PC-3 (cell line): Measurements from ENCODE around the gene TMEM170B. TPM values are rescaled to one million over a fixed set of nuclear protein-coding genes. Genes with fewer than 3 reads are reported as not detected.

Experiments
- ATAC-seq: fragments of 200-7000 bp; cut with Tn5 transposase; 2 replicates; pipeline ENCODE4 v1.9.1; 2020; ENCODE audit warnings: mild to moderate bottlenecking, moderate library complexity
- BruUV-seq: library from RNA; stranded (reverse); fragments of 400-500 nt; replicated peaks from 2 replicates; lab custom pipeline; 2021; lab: Mats Ljungman, UMichigan
- CTCF ChIA-PET: fragments of 300-600 bp; sonication (Branson Sonifier 250); formaldehyde crosslinking; loops from one replicate; lab custom pipeline; 2022; ENCODE audit warnings: antibody characterized with exemption; lab: Charles Lee
- POLR2A ChIA-PET: fragments of 300-600 bp; sonication (Branson Sonifier 250); formaldehyde crosslinking; loops from one replicate; lab custom pipeline; 2022; ENCODE audit warnings: antibody characterized with exemption; ENCODE audit not compliant: unreplicated experiment; lab: Charles Lee
- DNase-seq: peaks from one replicate; pipeline ENCODE4 v3.0.0-alpha.2; 2015
- H2AFZ ChIP-seq: fragments of 300-600 bp; sonication (generic); 2 replicates; pipeline ENCODE4 v1.6.0; 2016; ENCODE audit warnings: antibody characterized with exemption, low read length
- H3F3A ChIP-seq: fragments of 300-600 bp; sonication (generic); one replicate; pipeline ENCODE4 v1.6.0; 2017; ENCODE audit warnings: antibody characterized with exemption, low read length, control low read depth, mild to moderate bottlenecking; ENCODE audit not compliant: unreplicated experiment
- H3K27ac ChIP-seq: fragments of 300-600 bp; sonication (generic); 2 replicates; pipeline ENCODE4 v1.5.1; 2016; ENCODE audit warnings: mild to moderate bottlenecking, low read length
- H3K27me3 ChIP-seq: fragments of 300-600 bp; sonication (generic); 2 replicates; pipeline ENCODE4 v1.6.1; 2016; ENCODE audit warnings: low read length, mixed read lengths
- H3K36me3 ChIP-seq: fragments of 300-600 bp; sonication (generic); 2 replicates; pipeline ENCODE4 v1.6.1; 2016; ENCODE audit warnings: low read depth, mixed run types, low read length, mixed read lengths
- H3K4me1 ChIP-seq: fragments of 300-600 bp; sonication (generic); 2 replicates; pipeline ENCODE4 v1.5.1; 2016; ENCODE audit warnings: low read length; ENCODE audit not compliant: insufficient read depth
- H3K4me2 ChIP-seq: fragments of 300-600 bp; sonication (generic); 2 replicates; pipeline ENCODE4 v1.6.0; 2016; ENCODE audit warnings: low read length
- H3K4me3 ChIP-seq: fragments of 300-600 bp; sonication (generic); 2 replicates; pipeline ENCODE4 v1.5.1; 2016; ENCODE audit warnings: mild to moderate bottlenecking, low read length, mixed read lengths
- H3K79me2 ChIP-seq: fragments of 300-600 bp; sonication (generic); 2 replicates; pipeline ENCODE4 v1.6.1; 2017; ENCODE audit warnings: low read length, mixed read lengths
- H3K9ac ChIP-seq: fragments of 300-600 bp; sonication (generic); 2 replicates; pipeline ENCODE4 v1.6.0; 2016; ENCODE audit warnings: mild to moderate bottlenecking, low read length
- H3K9me2 ChIP-seq: fragments of 300-600 bp; sonication (generic); replicated peaks from 2 replicates; pipeline ENCODE4 v1.6.1; 2016; ENCODE audit warnings: mixed run types, low read length, mixed read lengths
- H3K9me3 ChIP-seq: fragments of 300-600 bp; sonication (generic); 2 replicates; pipeline ENCODE4 v1.6.1; 2016; ENCODE audit warnings: low read length, mixed read lengths
- H4K20me1 ChIP-seq: fragments of 300-600 bp; sonication (generic); 2 replicates; pipeline ENCODE4 v1.6.1; 2016; ENCODE audit warnings: low read length, mixed read lengths
- EZH2 ChIP-seq: fragments of 300-600 bp; sonication (generic); IDR thresholded peaks from one replicate; pipeline ENCODE4 v1.6.1; 2017; ENCODE audit warnings: antibody characterized with exemption, mild to moderate bottlenecking, low read length; ENCODE audit not compliant: unreplicated experiment
- EZH2phosphoT487 ChIP-seq: fragments of 300-600 bp; sonication (generic); IDR thresholded peaks from 2 replicates; pipeline ENCODE4 v1.6.1; 2018; ENCODE audit warnings: mild to moderate bottlenecking, antibody characterized with exemption, low read length, borderline replicate concordance
- intact Hi-C: fragments of 100-400 bp; cut with micrococcal nuclease; formaldehyde crosslinking; loops from 2 replicates; pipeline ENCODE4 v1.9.0; 2023
- total RNA-seq: library from RNA; depleted of rRNA; stranded (reverse); fragments of >200 nt; gene quantifications from 2 replicates; pipeline ENCODE4 v1.2.3, GENCODE V29; 2014
- TF ChIP-seq, protein P1 (sequence below): fragments of 300-600 bp; sonication (generic); conservative IDR thresholded peaks from 2 replicates; pipeline ENCODE4 v1.5.1; 2017; ENCODE audit warnings: antibody characterized with exemption, low read depth, mild to moderate bottlenecking, low read length

The TMEM170B gene
- total RNA-seq, 1 experiment from 2014 or later: 0.66 TPM

DNA sequence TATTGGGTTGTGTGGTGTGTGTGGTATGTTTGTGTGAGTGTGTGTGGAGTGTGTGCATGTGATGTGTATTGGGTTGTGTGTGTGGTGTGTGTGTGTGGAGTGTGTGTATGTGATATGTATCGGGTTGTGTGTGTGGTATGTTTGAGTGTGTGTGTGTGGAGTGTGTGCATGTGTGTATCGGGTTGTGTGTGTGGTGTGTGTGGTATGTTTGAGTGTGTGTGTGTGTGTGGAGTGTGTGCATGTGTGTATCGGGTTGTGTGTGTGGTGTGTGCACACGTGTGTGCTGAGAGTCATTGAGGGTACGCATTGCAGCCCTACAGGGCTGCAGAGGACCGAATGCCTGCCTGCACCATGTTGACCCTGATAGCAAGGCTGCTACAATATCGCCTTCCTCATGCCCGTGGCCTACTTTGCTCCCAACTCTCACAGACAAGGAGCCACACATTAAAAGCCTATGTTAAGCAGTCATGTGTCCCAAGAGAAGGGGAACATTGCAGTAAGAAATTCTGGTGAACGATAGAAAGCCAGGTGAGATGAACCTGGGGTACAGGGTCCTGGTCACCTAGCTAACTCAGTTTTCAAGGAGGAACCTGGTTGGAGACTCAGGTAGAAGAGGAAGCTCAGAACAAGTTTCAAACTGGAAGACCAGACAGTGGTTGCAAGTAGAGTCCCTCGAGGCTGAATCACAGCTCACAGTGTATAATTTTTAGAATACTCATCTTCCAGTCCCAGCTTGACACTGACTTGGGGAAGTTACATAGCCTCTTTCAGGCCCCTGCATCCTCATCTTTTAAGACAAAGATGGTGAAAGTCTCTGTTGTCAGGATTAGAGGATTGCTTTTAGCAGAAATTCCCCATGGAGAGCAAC lies 45.7 kb upstream of the TMEM170B start:
- Histone ChIP-seq H3K27ac (no peak overlapping the region), H3K4me2 (no peak overlapping the region), H4K20me1 (no peaks in the 10 kb centered on the region), H3K27me3 (no peaks in the 10 kb centered on the region), H3K9ac (no peak overlapping the region), H3K9me3 (no peaks in the 10 kb centered on the region), H2AFZ (no peak overlapping the region), H3K4me1 (peaks cover 7% of the 10 kb centered on the region), H3K79me2 (no peaks in the 10 kb centered on the region), H3F3A (no peaks in the 10 kb centered on the region), H3K36me3 (no peaks in the 10 kb centered on the region), H3K9me2 (no peaks in the 10 kb centered on the region), H3K4me3 (no peak overlapping the region)
- intact Hi-C loops: no loop called here
- TF ChIP-seq, protein P1, sequence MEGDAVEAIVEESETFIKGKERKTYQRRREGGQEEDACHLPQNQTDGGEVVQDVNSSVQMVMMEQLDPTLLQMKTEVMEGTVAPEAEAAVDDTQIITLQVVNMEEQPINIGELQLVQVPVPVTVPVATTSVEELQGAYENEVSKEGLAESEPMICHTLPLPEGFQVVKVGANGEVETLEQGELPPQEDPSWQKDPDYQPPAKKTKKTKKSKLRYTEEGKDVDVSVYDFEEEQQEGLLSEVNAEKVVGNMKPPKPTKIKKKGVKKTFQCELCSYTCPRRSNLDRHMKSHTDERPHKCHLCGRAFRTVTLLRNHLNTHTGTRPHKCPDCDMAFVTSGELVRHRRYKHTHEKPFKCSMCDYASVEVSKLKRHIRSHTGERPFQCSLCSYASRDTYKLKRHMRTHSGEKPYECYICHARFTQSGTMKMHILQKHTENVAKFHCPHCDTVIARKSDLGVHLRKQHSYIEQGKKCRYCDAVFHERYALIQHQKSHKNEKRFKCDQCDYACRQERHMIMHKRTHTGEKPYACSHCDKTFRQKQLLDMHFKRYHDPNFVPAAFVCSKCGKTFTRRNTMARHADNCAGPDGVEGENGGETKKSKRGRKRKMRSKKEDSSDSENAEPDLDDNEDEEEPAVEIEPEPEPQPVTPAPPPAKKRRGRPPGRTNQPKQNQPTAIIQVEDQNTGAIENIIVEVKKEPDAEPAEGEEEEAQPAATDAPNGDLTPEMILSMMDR: no peak
- no peak for TF ChIP-seq EZH2phosphoT487
- TF ChIP-seq EZH2: no peak
- no TSS peak for BruUV-seq
- no peak for DNase-seq
- POLR2A ChIA-PET: no interaction called here
- CTCF ChIA-PET: no interaction called here
- no peak for ATAC-seq

- Histone ChIP-seq H3F3A (no peaks in the 10 kb centered on the region), H3K4me2 (no peak overlapping the region), H3K4me1 (peaks cover 7% of the 10 kb centered on the region), H3K9me3 (no peaks in the 10 kb centered on the region), H3K36me3 (no peaks in the 10 kb centered on the region), H3K27ac (no peak overlapping the region), H3K4me3 (no peak overlapping the region), H4K20me1 (no peaks in the 10 kb centered on the region), H3K27me3 (no peaks in the 10 kb centered on the region), H3K9ac (no peak overlapping the region), H3K9me2 (no peaks in the 10 kb centered on the region), H3K79me2 (no peaks in the 10 kb centered on the region), H2AFZ (no peak overlapping the region)
- no TSS peak for BruUV-seq
- TF ChIP-seq EZH2: no peak
- TF ChIP-seq, protein P1: no peak
- TF ChIP-seq EZH2phosphoT487: no peak
- ATAC-seq (no peak), DNase-seq (no peak)
- POLR2A ChIA-PET: no interaction called here
- intact Hi-C loops: no loop called here
- CTCF ChIA-PET: no interaction called here
Observed at GRCh38 chr6:11492464-11493290, 44.9 kb upstream of the TMEM170B start.
